WTC11 (cell line): ENCODE results near the gene MRPL39. TPM values are rescaled to one million over a fixed set of nuclear protein-coding genes. Genes with fewer than 3 reads are reported as not detected.

ENCODE experiments used
- ATAC-seq: fragments of 200-7000 bp; cut with Tn5 transposase; 2 replicates; pipeline ENCODE4 v1.10.0; 2021; ENCODE audit warnings: mild to moderate bottlenecking, moderate library complexity
- CTCF ChIA-PET: fragments of 300-600 bp; sonication (Branson Sonifier 250); formaldehyde crosslinking; loops from one replicate; lab custom pipeline; 2021; ENCODE audit warnings: antibody characterized with exemption; lab: Charles Lee
- POLR2A ChIA-PET: fragments of 350-600 bp; sonication (Branson Sonifier 250); formaldehyde crosslinking; loops from one replicate; lab custom pipeline; 2021; ENCODE audit warnings: antibody characterized with exemption; lab: Charles Lee
- DNase-seq: peaks from one replicate; pipeline ENCODE4 v3.0.0; 2021; ENCODE audit warnings: low spot score
- H3K27ac Mint-ChIP-seq: 2 replicates; pipeline ENCODE4 v1.8.0; 2021; ENCODE audit warnings: mixed read lengths
- H3K27me3 Mint-ChIP-seq: 2 replicates; pipeline ENCODE4 v1.8.0; 2021; ENCODE audit warnings: low read depth, mild to moderate bottlenecking, moderate library complexity, mixed read lengths
- H3K36me3 Mint-ChIP-seq: 2 replicates; pipeline ENCODE4 v1.8.0; 2021; ENCODE audit warnings: mixed read lengths
- H3K4me1 Mint-ChIP-seq: 2 replicates; pipeline ENCODE4 v1.8.0; 2022; ENCODE audit warnings: mixed read lengths
- H3K4me3 Mint-ChIP-seq: 2 replicates; pipeline ENCODE4 v1.8.0; 2021; ENCODE audit warnings: mild to moderate bottlenecking, moderate library complexity, mixed read lengths
- H3K9me3 Mint-ChIP-seq: 2 replicates; pipeline ENCODE4 v1.8.0; 2021; ENCODE audit warnings: mixed read lengths
- ATF1 ChIP-seq: sonication (generic); formaldehyde crosslinking; IDR thresholded peaks from 2 replicates; pipeline ENCODE4 v1.8.1; 2023; ENCODE audit warnings: mild to moderate bottlenecking, moderate library complexity, missing genetic modification reagents
- CTCF ChIP-seq: fragments of 200-600 bp; IDR thresholded peaks from 2 replicates; pipeline ENCODE4 v1.8.0; 2022; ENCODE audit warnings: antibody characterized with exemption
- E2F1 ChIP-seq: sonication (generic); formaldehyde crosslinking; IDR thresholded peaks from 2 replicates; pipeline ENCODE4 v1.8.0; 2022; ENCODE audit warnings: mild to moderate bottlenecking, missing genetic modification reagents
- E2F4 ChIP-seq: sonication (generic); formaldehyde crosslinking; IDR thresholded peaks from 2 replicates; pipeline ENCODE4 v1.8.1; 2022; ENCODE audit warnings: low read depth, mild to moderate bottlenecking, moderate library complexity, missing genetic modification reagents, borderline replicate concordance
- E2F5 ChIP-seq: sonication (generic); formaldehyde crosslinking; IDR thresholded peaks from 2 replicates; pipeline ENCODE4 v1.8.1; 2022; ENCODE audit warnings: mild to moderate bottlenecking, moderate library complexity, missing genetic modification reagents
- EMX1 ChIP-seq: fragments of 250-450 bp; sonication (Bioruptor Pico); IDR thresholded peaks from 2 replicates; pipeline ENCODE4 v1.8.0; 2021; ENCODE audit warnings: mild to moderate bottlenecking
- ETV6 ChIP-seq: sonication (generic); formaldehyde crosslinking; IDR thresholded peaks from 2 replicates; pipeline ENCODE4 v1.8.1; 2022; ENCODE audit warnings: mild to moderate bottlenecking, missing genetic modification reagents
- FOXP1 ChIP-seq: sonication (generic); formaldehyde crosslinking; IDR thresholded peaks from 2 replicates; pipeline ENCODE4 v1.8.0; 2022; ENCODE audit warnings: missing genetic modification reagents, mild to moderate bottlenecking, moderate library complexity, borderline replicate concordance
- GTF2I ChIP-seq: fragments of 250-450 bp; sonication (Bioruptor Pico); conservative IDR thresholded peaks from 2 replicates; pipeline ENCODE4 v1.4.0; 2021; ENCODE audit warnings: mild to moderate bottlenecking
- HMGXB4 ChIP-seq: sonication (generic); formaldehyde crosslinking; IDR thresholded peaks from 2 replicates; pipeline ENCODE4 v1.8.1; 2023; ENCODE audit warnings: mild to moderate bottlenecking, moderate library complexity, missing genetic modification reagents
- MAX ChIP-seq: sonication (generic); formaldehyde crosslinking; IDR thresholded peaks from 2 replicates; pipeline ENCODE4 v1.8.0; 2022; ENCODE audit warnings: mild to moderate bottlenecking, missing genetic modification reagents
- PRRX2 ChIP-seq: fragments of 250-450 bp; sonication (Bioruptor Pico); IDR thresholded peaks from 2 replicates; pipeline ENCODE4 v1.8.0; 2021; ENCODE audit warnings: mild to moderate bottlenecking
- RELA ChIP-seq: sonication (generic); formaldehyde crosslinking; IDR thresholded peaks from 2 replicates; pipeline ENCODE4 v1.8.1; 2022; ENCODE audit warnings: missing genetic modification reagents, mild to moderate bottlenecking, borderline replicate concordance
- RORB ChIP-seq: fragments of 250-450 bp; sonication (Bioruptor Pico); IDR thresholded peaks from 2 replicates; pipeline ENCODE4 v1.9.0; 2021; ENCODE audit warnings: mild to moderate bottlenecking
- TEAD1 ChIP-seq: sonication (generic); formaldehyde crosslinking; IDR thresholded peaks from 2 replicates; pipeline ENCODE4 v1.8.0; 2022; ENCODE audit warnings: mild to moderate bottlenecking, missing genetic modification reagents
- USF2 ChIP-seq: sonication (generic); formaldehyde crosslinking; IDR thresholded peaks from 2 replicates; pipeline ENCODE4 v1.8.1; 2023; ENCODE audit warnings: mild to moderate bottlenecking, missing genetic modification reagents, moderate library complexity
- ZBTB21 ChIP-seq: sonication (generic); formaldehyde crosslinking; IDR thresholded peaks from 2 replicates; pipeline ENCODE4 v1.8.1; 2023; ENCODE audit warnings: mild to moderate bottlenecking, missing genetic modification reagents, borderline replicate concordance
- ZNF121 ChIP-seq: sonication (generic); formaldehyde crosslinking; IDR thresholded peaks from 2 replicates; pipeline ENCODE4 v1.8.0; 2023; ENCODE audit warnings: missing genetic modification reagents
- ZNF425 ChIP-seq: fragments of 250-450 bp; sonication (Bioruptor Pico); conservative IDR thresholded peaks from 2 replicates; pipeline ENCODE4 v1.9.0; 2021; ENCODE audit warnings: mild to moderate bottlenecking
- ZNF671 ChIP-seq: fragments of 250-450 bp; sonication (Bioruptor Pico); IDR thresholded peaks from 2 replicates; pipeline ENCODE4 v1.8.0; 2021; ENCODE audit warnings: mild to moderate bottlenecking
- ZSCAN18 ChIP-seq: fragments of 250-450 bp; sonication (Bioruptor Pico); IDR thresholded peaks from 2 replicates; pipeline ENCODE4 v2.1.2; 2022; ENCODE audit warnings: mild to moderate bottlenecking, moderate library complexity
- total RNA-seq: library from RNA; stranded (reverse); gene quantifications from 3 replicates; pipeline ENCODE4 v1.2.3, GENCODE V29; 2021

MRPL39 gene
- total RNA-seq, 1 experiment from 2014 or later, result 34.7 TPM

- ATAC-seq, result no peak
- Mint-ChIP-seq H3K27me3 (no peaks in the 10 kb centered on the region), H3K4me1 (peaks cover 12% of the 10 kb centered on the region), H3K4me3 (no peak overlapping the region), H3K36me3 (peaks cover 3% of the 10 kb centered on the region), H3K27ac (no peak overlapping the region), H3K9me3 (no peaks in the 10 kb centered on the region)
- POLR2A ChIA-PET, result no interaction called here
- CTCF ChIA-PET, result no interaction called here
- TF ChIP-seq EMX1 (CRISPR knock-in tag) (no peak), HMGXB4 (CRISPR knock-in tag) (no peak), USF2 (CRISPR knock-in tag) (no peak), MAX (CRISPR knock-in tag) (no peak), ZBTB21 (CRISPR knock-in tag) (no peak), GTF2I (CRISPR knock-in tag) (no peak), ZSCAN18 (CRISPR knock-in tag) (no peak), ZNF425 (CRISPR knock-in tag) (no peak)
- no peak for DNase-seq
These were observed 34.4 kb downstream of the MRPL39 start for GRCh38 chr21:25572861-25573310.

GRCh38 chr21:25571726-25572121 lies 35.6 kb downstream of the MRPL39 start:
- TF ChIP-seq ETV6 (CRISPR knock-in tag) (no peak), E2F1 (CRISPR knock-in tag) (no peak), CTCF (no peak)
- POLR2A ChIA-PET, result no interaction called here

GRCh38 chr21:25569711-25570110 lies 37.6 kb downstream of the MRPL39 start:
- H3K27ac Mint-ChIP-seq, result no peak overlapping the region
- ChIA-PET CTCF (no interaction called here), POLR2A (no interaction called here)
- no peaks in the 10 kb centered on the region for H3K27me3 Mint-ChIP-seq
- ATAC-seq (no peak), DNase-seq (no peak)
- no peaks in the 10 kb centered on the region for H3K9me3 Mint-ChIP-seq
- H3K4me1 Mint-ChIP-seq, result peaks cover 6% of the 10 kb centered on the region
- no peaks in the 10 kb centered on the region for H3K36me3 Mint-ChIP-seq
- no peak overlapping the region for H3K4me3 Mint-ChIP-seq
- TF ChIP-seq ZNF121 (CRISPR knock-in tag) (no peak), RORB (CRISPR knock-in tag) (no peak), E2F5 (no peak), ZNF671 (CRISPR knock-in tag) (no peak), ATF1 (CRISPR knock-in tag) (no peak), FOXP1 (CRISPR knock-in tag) (no peak), RELA (CRISPR knock-in tag) (no peak), PRRX2 (CRISPR knock-in tag) (no peak), E2F4 (CRISPR knock-in tag) (no peak), TEAD1 (CRISPR knock-in tag) (no peak)

More at GRCh38 chr21:25571726-25572121, 35.6 kb downstream of the MRPL39 start:
- ATAC-seq (no peak), DNase-seq (no peak)
- CTCF ChIA-PET, result no interaction called here
- Mint-ChIP-seq H3K9me3 (no peaks in the 10 kb centered on the region), H3K27me3 (no peaks in the 10 kb centered on the region), H3K36me3 (no peaks in the 10 kb centered on the region), H3K4me3 (no peak overlapping the region), H3K27ac (no peak overlapping the region), H3K4me1 (peaks cover 12% of the 10 kb centered on the region)
